Activated T-cell treated with anti-CD3 and anti-CD28 coated beads for 4 hours (primary cell): ENCODE measurements around the gene TMEM196.
"Not testable (repeated sequence)": the region's sequence is repeated elsewhere in the genome, so short reads cannot be mapped to it uniquely, and the experiment has no call there.

Source experiments
- DNase-seq: peaks from one replicate; pipeline ENCODE4 v3.0.0-alpha.2; 2020

TMEM196 gene

GRCh38 chr7:19705663-19706062 is 67.8 kb downstream of the TMEM196 start:
- no peak for DNase-seq

GRCh38 chr7:19701471-19701870 is 71.9 kb downstream of the TMEM196 start:
- no peak for DNase-seq

GRCh38 chr7:19700936-19701335 is 72.5 kb downstream of the TMEM196 start:
- no peak for DNase-seq

GRCh38 chr7:19698331-19698730 is 75.1 kb downstream of the TMEM196 start:
- no peak for DNase-seq

GRCh38 chr7:19696926-19697325 is 76.5 kb downstream of the TMEM196 start:
- no peak for DNase-seq

- DNase-seq = no peak
Measured at GRCh38 chr7:19692111-19692828, 81.1 kb downstream of the TMEM196 start.

GRCh38 chr7:19690736-19691135 is 82.7 kb downstream of the TMEM196 start:
- no peak for DNase-seq

- DNase-seq = not testable (repeated sequence)
Measured at GRCh38 chr7:19689130-19689529, 84.3 kb downstream of the TMEM196 start.

- no peak for DNase-seq
Measured at GRCh38 chr7:19681596-19681995, 91.8 kb downstream of the TMEM196 start.

- no peak for DNase-seq
Measured at GRCh38 chr7:19677180-19677579, 96.2 kb downstream of the TMEM196 start.

GRCh38 chr7:19675816-19676215 is 97.6 kb downstream of the TMEM196 start:
- no peak for DNase-seq

- no peak for DNase-seq
Measured at GRCh38 chr7:19674266-19674960, 99.0 kb downstream of the TMEM196 start.

GRCh38 chr7:19670806-19671205 is 102.6 kb downstream of the TMEM196 start:
- DNase-seq = no peak
